ENCODE results near the gene WIPF3.

The WIPF3 gene, protein sequence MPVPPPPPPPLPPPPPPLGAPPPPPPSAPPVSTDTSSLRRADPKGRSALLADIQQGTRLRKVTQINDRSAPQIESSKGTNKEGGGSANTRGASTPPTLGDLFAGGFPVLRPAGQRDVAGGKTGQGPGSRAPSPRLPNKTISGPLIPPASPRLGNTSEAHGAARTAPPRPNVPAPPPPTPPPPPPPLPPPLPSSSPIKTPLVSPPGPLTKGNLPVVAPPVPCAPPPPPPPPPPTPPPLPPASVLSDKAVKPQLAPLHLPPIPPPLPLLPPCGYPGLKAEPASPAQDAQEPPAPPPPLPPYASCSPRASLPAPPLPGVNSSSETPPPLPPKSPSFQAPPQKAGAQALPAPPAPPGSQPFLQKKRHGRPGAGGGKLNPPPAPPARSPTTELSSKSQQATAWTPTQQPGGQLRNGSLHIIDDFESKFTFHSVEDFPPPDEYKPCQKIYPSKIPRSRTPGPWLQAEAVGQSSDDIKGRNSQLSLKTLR

GRCh38 chr7:29806208-29806994, at the start of gene WIPF3:
Gene WIPF3 (plus strand): TSS chr7:29806508. CDS start chr7:29834725, 28,217 bp downstream.
- Mint-ChIP-seq H3K4me3 (peak within 1 kb of the TSS; percentile 41 to 43), H3K9me3 (no peaks in the 10 kb centered on the region), H3K4me1 (peaks cover 11 to 18% of the 10 kb centered on the region in 2 donors), H3K27me3 (peaks cover 70 to 90% of the 10 kb centered on the region in 2 donors), H3K27ac (no peak within 1 kb of the TSS), H3K36me3 (no peaks in the 10 kb centered on the region)
- peak; percentile 37 to 43 for ATAC-seq (replicated peaks)
- DNase-seq, result no peak

DNA sequence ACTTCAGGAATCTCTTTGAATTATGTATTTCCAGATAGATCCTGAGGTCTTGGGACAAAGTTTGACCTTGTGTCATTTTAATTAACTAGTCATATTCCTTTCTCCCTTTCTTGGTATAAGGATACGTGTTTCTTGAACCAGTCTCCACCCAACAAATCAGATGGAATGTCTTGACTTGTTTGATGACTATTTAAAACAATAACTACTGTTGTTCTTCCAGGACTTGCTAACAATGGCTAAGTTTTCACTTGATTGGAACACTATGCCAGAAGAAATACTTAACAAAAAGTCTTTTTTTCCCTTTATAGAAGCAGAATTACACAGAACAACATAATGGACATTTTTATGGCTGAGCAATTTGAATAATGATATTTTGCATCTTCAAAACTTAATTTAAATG, 43.0 kb upstream of the WIPF3 start:
- no peaks in the 10 kb centered on the region for H3K9me3 Mint-ChIP-seq
- no peaks in the 10 kb centered on the region for H3K4me1 Mint-ChIP-seq
- H3K36me3 Mint-ChIP-seq, result no peaks in the 10 kb centered on the region
- no peak overlapping the region for H3K27ac Mint-ChIP-seq
- no peak for ATAC-seq (replicated peaks)
- no peak for DNase-seq
- peaks cover 12 to 14% of the 10 kb centered on the region in 2 donors for H3K27me3 Mint-ChIP-seq
- no peak overlapping the region for H3K4me3 Mint-ChIP-seq

- Mint-ChIP-seq H3K27me3 (peaks cover 12 to 14% of the 10 kb centered on the region in 2 donors), H3K36me3 (no peaks in the 10 kb centered on the region), H3K4me3 (no peak overlapping the region), H3K9me3 (no peaks in the 10 kb centered on the region), H3K4me1 (no peaks in the 10 kb centered on the region), H3K27ac (no peak overlapping the region)
- ATAC-seq (replicated peaks), result no peak
- DNase-seq, result no peak
Observed at GRCh38 chr7:29764227-29764626, 42.1 kb upstream of the WIPF3 start.

- Mint-ChIP-seq H3K4me3 (no peak overlapping the region), H3K36me3 (no peaks in the 10 kb centered on the region), H3K27ac (no peak overlapping the region), H3K4me1 (no peaks in the 10 kb centered on the region), H3K9me3 (no peaks in the 10 kb centered on the region), H3K27me3 (peaks cover 12 to 14% of the 10 kb centered on the region in 2 donors)
- ATAC-seq (replicated peaks) (no peak), DNase-seq (no peak)
Observed at GRCh38 chr7:29765490-29765889, 40.8 kb upstream of the WIPF3 start.

- no peak overlapping the region for H3K4me3 Mint-ChIP-seq
- H3K36me3 Mint-ChIP-seq, result no peaks in the 10 kb centered on the region
- no peak for DNase-seq
- H3K4me1 Mint-ChIP-seq, result no peaks in the 10 kb centered on the region
- ATAC-seq (replicated peaks), result no peak
- no peak overlapping the region for H3K27ac Mint-ChIP-seq
- peaks cover 11 to 12% of the 10 kb centered on the region in 2 donors for H3K27me3 Mint-ChIP-seq
- H3K9me3 Mint-ChIP-seq, result peaks cover 0 to 4% of the 10 kb centered on the region in 2 donors
Observed at GRCh38 chr7:29770371-29770770, 35.9 kb upstream of the WIPF3 start.

DNA sequence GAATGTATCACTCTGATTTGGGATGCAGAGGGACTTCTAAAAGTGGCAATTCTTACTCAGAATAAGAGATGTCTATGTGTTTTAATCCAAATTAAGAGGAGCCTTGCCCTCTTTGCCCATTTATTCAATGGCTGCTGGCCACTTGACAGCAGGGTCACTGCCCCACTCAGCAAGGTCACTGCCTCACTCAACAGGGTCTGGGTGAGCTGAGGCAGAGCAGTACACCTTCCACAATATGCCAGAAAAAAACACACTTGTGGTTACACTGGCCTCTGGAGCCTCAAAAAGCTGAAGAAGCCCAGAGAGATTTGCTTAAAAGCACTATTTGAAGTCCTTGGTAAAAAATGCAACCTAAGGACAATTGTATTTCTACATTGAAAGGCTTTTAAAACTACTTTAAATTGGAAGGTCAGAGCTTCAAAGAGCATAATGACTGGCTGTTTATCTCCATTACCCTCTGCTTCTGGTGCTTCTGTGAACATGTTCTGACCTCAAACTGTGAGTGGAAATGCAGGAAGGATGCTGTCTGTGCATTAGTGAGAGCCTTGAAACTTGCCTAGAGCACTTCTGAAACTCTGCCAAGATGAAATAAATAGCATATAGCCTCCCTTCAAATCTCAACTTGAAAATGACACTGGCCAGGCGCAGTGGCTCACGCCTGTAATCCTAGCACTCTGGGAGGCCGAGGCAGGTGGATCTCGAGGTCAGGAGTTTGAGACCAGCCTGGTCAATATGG, 35.1 kb upstream of the WIPF3 start:
- Mint-ChIP-seq H3K4me1 (no peaks in the 10 kb centered on the region), H3K27me3 (peaks cover 4 to 10% of the 10 kb centered on the region in 2 donors), H3K4me3 (no peak overlapping the region), H3K27ac (no peak overlapping the region), H3K9me3 (peaks cover 0 to 4% of the 10 kb centered on the region in 2 donors), H3K36me3 (no peaks in the 10 kb centered on the region)
- DNase-seq, result no peak
- no peak for ATAC-seq (replicated peaks)

DNA sequence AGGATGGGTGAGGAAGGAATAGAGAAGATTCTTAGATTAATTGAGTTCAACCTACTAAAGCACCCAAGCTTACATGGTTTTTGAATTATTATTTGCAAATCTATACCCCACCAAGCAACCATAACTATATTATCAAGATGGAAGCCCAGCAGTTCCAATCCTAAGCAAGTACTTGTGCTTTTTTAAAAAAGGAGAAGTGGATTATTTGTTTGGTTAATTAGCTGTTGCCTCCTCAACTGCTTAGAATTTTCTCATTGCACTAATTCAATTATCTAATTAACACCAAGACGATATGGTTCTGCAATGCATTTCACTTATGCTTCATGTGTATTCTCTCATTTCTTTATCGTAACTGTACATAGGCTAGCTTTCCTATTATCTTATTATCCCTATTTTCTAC, 27.3 kb upstream of the WIPF3 start:
- Mint-ChIP-seq H3K27ac (no peak overlapping the region), H3K9me3 (no peaks in the 10 kb centered on the region), H3K4me3 (no peak overlapping the region), H3K36me3 (no peaks in the 10 kb centered on the region), H3K4me1 (no peaks in the 10 kb centered on the region), H3K27me3 (peaks cover 17 to 29% of the 10 kb centered on the region in 2 donors)
- DNase-seq (no peak), ATAC-seq (replicated peaks) (no peak)

- H3K9me3 Mint-ChIP-seq, result no peaks in the 10 kb centered on the region
- H3K27me3 Mint-ChIP-seq, result peaks cover 17 to 29% of the 10 kb centered on the region in 2 donors
- no peak for ATAC-seq (replicated peaks)
Observed at GRCh38 chr7:29780346-29780745, 26.0 kb upstream of the WIPF3 start.

GRCh38 chr7:29783671-29784070, 22.6 kb upstream of the WIPF3 start:
- DNase-seq (no peak), ATAC-seq (replicated peaks) (no peak)
- Mint-ChIP-seq H3K4me3 (no peak overlapping the region), H3K27me3 (peaks cover 16 to 17% of the 10 kb centered on the region in 2 donors), H3K27ac (no peak overlapping the region), H3K9me3 (no peaks in the 10 kb centered on the region), H3K36me3 (no peaks in the 10 kb centered on the region), H3K4me1 (no peaks in the 10 kb centered on the region)

More at GRCh38 chr7:29780346-29780745, 26.0 kb upstream of the WIPF3 start:
- DNase-seq, result no peak
- H3K36me3 Mint-ChIP-seq, result no peaks in the 10 kb centered on the region
- H3K4me1 Mint-ChIP-seq, result no peaks in the 10 kb centered on the region
- H3K4me3 Mint-ChIP-seq, result no peak overlapping the region
- no peak overlapping the region for H3K27ac Mint-ChIP-seq

- Mint-ChIP-seq H3K27me3 (peaks cover 8 to 9% of the 10 kb centered on the region in 2 donors), H3K4me1 (peaks cover 0 to 3% of the 10 kb centered on the region in 2 donors), H3K4me3 (no peak overlapping the region), H3K36me3 (no peaks in the 10 kb centered on the region), H3K9me3 (no peaks in the 10 kb centered on the region), H3K27ac (no peak overlapping the region)
- no peak for ATAC-seq (replicated peaks)
- DNase-seq, result no peak
Observed at GRCh38 chr7:29793507-29793906, 12.8 kb upstream of the WIPF3 start.

DNA sequence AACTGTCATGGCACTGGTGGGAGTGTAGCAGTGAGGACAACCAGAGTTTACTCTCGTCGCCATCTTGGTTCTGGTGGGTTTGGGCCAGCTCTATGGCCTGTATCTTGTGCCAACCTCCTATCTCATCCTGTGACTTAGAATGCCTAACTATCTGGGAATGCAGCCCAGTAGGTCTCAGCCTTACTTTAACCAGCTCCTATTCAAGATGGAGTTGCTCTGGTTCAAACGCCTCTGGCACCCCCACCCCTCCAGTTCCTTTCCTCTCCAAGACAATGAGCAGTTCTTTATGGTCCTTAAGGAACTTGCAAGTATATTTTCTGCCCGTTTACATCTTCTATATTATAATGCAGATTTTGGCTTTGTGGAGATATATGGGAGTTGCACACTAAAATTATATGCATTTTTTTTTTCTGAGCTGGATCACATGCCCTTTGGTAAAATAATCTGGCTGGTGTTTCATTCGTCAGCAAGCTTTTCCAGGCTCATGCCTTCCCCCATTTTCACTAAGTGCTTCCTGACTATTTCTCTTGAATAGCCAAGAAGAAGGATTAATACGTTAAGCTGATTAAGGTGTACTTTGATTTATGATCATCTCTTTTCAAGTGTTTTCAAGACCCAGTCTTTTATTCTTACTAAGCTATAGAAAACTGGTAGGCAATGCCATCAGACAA, 11.2 kb upstream of the WIPF3 start:
- H3K27me3 Mint-ChIP-seq, result peaks cover 8 to 12% of the 10 kb centered on the region in 2 donors
- ATAC-seq (replicated peaks), result no peak
- peaks cover 0 to 3% of the 10 kb centered on the region in 2 donors for H3K4me1 Mint-ChIP-seq
- no peaks in the 10 kb centered on the region for H3K36me3 Mint-ChIP-seq
- no peak overlapping the region for H3K27ac Mint-ChIP-seq
- DNase-seq, result no peak
- H3K4me3 Mint-ChIP-seq, result no peak overlapping the region
- no peaks in the 10 kb centered on the region for H3K9me3 Mint-ChIP-seq

GRCh38 chr7:29795696-29796580, 10.4 kb upstream of the WIPF3 start:
- DNase-seq (no peak), ATAC-seq (replicated peaks) (no peak)
- no peaks in the 10 kb centered on the region for H3K36me3 Mint-ChIP-seq
- H3K4me1 Mint-ChIP-seq, result peaks cover 0 to 3% of the 10 kb centered on the region in 2 donors
- no peak overlapping the region for H3K27ac Mint-ChIP-seq
- H3K4me3 Mint-ChIP-seq, result no peak overlapping the region
- no peaks in the 10 kb centered on the region for H3K9me3 Mint-ChIP-seq
- peaks cover 11 to 14% of the 10 kb centered on the region in 2 donors for H3K27me3 Mint-ChIP-seq
